HL-60 (cell line): ENCODE measurements around the gene CHRNA1.

Source experiments
- POLR2AphosphoS5 ChIP-seq: IDR thresholded peaks from 2 replicates; pipeline ENCODE4 v1.6.1; 2012; ENCODE audit warnings: low read depth
- TF ChIP-seq, protein P1 (sequence below): IDR thresholded peaks from one replicate; pipeline ENCODE4 v1.5.1; 2011; ENCODE audit warnings: low read length, control low read depth, inconsistent platforms; ENCODE audit not compliant: insufficient read depth

DNA sequence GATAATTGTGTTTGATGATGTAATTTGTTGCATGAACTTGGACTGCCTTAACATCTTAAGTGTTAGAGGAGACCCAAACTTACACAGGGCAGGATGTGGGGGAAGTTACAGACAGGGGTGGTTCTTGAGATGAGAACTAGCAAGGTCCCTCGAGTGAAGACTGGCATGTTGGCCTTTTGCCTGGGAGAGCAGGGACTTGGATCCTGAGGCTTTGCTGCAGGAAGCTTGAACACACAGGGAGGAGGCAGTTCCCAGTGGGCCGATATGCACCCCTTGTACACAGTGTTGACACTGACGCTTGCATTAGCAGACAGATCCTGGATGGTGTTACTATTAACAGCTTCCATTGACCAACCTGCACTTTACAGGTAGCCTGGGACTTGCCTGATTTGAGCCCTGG, 47.5 kb downstream of the CHRNA1 start:
- TF ChIP-seq, protein P1, sequence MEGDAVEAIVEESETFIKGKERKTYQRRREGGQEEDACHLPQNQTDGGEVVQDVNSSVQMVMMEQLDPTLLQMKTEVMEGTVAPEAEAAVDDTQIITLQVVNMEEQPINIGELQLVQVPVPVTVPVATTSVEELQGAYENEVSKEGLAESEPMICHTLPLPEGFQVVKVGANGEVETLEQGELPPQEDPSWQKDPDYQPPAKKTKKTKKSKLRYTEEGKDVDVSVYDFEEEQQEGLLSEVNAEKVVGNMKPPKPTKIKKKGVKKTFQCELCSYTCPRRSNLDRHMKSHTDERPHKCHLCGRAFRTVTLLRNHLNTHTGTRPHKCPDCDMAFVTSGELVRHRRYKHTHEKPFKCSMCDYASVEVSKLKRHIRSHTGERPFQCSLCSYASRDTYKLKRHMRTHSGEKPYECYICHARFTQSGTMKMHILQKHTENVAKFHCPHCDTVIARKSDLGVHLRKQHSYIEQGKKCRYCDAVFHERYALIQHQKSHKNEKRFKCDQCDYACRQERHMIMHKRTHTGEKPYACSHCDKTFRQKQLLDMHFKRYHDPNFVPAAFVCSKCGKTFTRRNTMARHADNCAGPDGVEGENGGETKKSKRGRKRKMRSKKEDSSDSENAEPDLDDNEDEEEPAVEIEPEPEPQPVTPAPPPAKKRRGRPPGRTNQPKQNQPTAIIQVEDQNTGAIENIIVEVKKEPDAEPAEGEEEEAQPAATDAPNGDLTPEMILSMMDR, result no peak
- TF ChIP-seq POLR2AphosphoS5, result no peak
